Spleen (tissue), 11 donors: Measurements from ENCODE around the gene TRAF1. TPM values are rescaled to one million over a fixed set of nuclear protein-coding genes. Genes with fewer than 3 reads are reported as not detected.

ENCODE experiments used
- DNase-seq: peaks from one replicate; pipeline ENCODE4 v3.0.0-alpha.2; 2020
- H3K27ac ChIP-seq, 8 donors: fragments of 200-600 bp; sonication (generic) in 7 of 8; 1 replicate in 4 of 8; 2 replicates in 4 of 8; pipeline versions ENCODE4 v1.5.0 to v1.8.0; 2016 to 2021; ENCODE audit warnings: inconsistent platforms in 4 of 8, mild to moderate bottlenecking in 4 of 8, moderate library complexity in 1 of 8
- H3K27me3 ChIP-seq, 7 donors: fragments of 200-600 bp; sonication (generic) in 6 of 7; replicated peaks in 1 of 7; 1 replicate in 4 of 7; 2 replicates in 3 of 7; pipeline versions ENCODE4 v1.5.0 to v1.8.0; 2016 to 2021; ENCODE audit warnings: inconsistent platforms in 3 of 7, mild to moderate bottlenecking in 1 of 7
- H3K36me3 ChIP-seq, 6 donors: fragments of 200-600 bp; sonication (generic) in 5 of 6; 1 replicate in 4 of 6; 2 replicates in 2 of 6; pipeline versions ENCODE4 v1.5.0 to v1.8.0; 2016 to 2021; ENCODE audit warnings: inconsistent platforms in 2 of 6
- H3K4me1 ChIP-seq, 6 donors: fragments of 200-600 bp; sonication (generic) in 5 of 6; 1 replicate in 3 of 6; 2 replicates in 3 of 6; pipeline versions ENCODE4 v1.5.0 to v1.8.0; 2016 to 2021; ENCODE audit warnings: inconsistent platforms in 3 of 6
- H3K4me3 ChIP-seq, 8 donors: fragments of 200-600 bp; sonication (generic) in 7 of 8; 1 replicate in 4 of 8; 2 replicates in 4 of 8; pipeline versions ENCODE4 v1.5.0 to v1.8.0; 2016 to 2021; ENCODE audit warnings: inconsistent platforms in 4 of 8, mild to moderate bottlenecking in 4 of 8, moderate library complexity in 2 of 8
- H3K9me3 ChIP-seq, 8 donors: fragments of 200-600 bp; sonication (generic) in 7 of 8; 1 replicate in 4 of 8; 2 replicates in 4 of 8; pipeline versions ENCODE4 v1.5.0 to v1.8.0; 2016 to 2021; ENCODE audit warnings: inconsistent platforms in 4 of 8
- CTCF ChIP-seq, 11 experiments: fragments of 200-600 bp in 7 of 11; fragments of 450-650 bp in 4 of 11; sonication (generic) in 4 of 11; IDR thresholded peaks in 8 of 11; conservative IDR thresholded peaks in 3 of 11; 1 replicate in 7 of 11; 2 replicates in 4 of 11; pipeline versions ENCODE4 v1.4.0 to v1.8.0; 2016 to 2021; ENCODE audit warnings: antibody characterized with exemption in 11 of 11, inconsistent platforms in 4 of 11, mild to moderate bottlenecking in 1 of 11
- POLR2A ChIP-seq, 3 donors: fragments of 450-650 bp; IDR thresholded peaks; one replicate each; pipeline ENCODE4 v1.5.1; 2017; ENCODE audit warnings: antibody characterized with exemption in 3 of 3, mild to moderate bottlenecking in 1 of 3
- POLR2AphosphoS5 ChIP-seq, 3 donors: sonication (generic); formaldehyde crosslinking; IDR thresholded peaks; one replicate each; pipeline ENCODE4 v1.5.1; 2017; ENCODE audit warnings: antibody characterized with exemption in 3 of 3
- WGBS, 5 donors: extraction: QIAGEN DNeasy Blood & Tissue Kit in 3 of 5; methylation state at CpG; one replicate each; pipeline versions ENCODE4 v1.1.5 to v1.1.7; 2013 to 2018; 5-methylcytosine and 5-hydroxymethylcytosine counted together
- intact Hi-C: fragments of 100-400 bp; cut with DNase I; formaldehyde crosslinking; loops from one replicate; pipeline ENCODE4 v1.15.0; 2023; ENCODE audit warnings: low total_unique reads
- polyA plus RNA-seq, 3 donors: library from polyadenylated mRNA; stranded (reverse); fragments of 200-250 nt; gene quantifications; one replicate each; pipeline ENCODE4 v1.2.1, GENCODE V29; 2013
- total RNA-seq, 7 donors: library from RNA; depleted of rRNA in 3 of 7; stranded (reverse); fragments of >200 nt in 3 of 7; fragmentation: NEBNext Ultra II Directional in 4 of 7; extraction: Animal tissue kit (Norgen Biotek cat#: 25700) in 4 of 7; gene quantifications; one replicate each; pipeline versions ENCODE4 v1.1.0 to v1.2.1, GENCODE V29; 2016 to 2021
- donor health status: healthy with polysubstance abuse.
- donor health status: DM: no; HTN: no; CAD: no; lungs with moderate emphysema.
- donor health status: DM: no; HTN: no; CAD: no.
- donor health status: Bipolar disorder and iron deficiency.
- donor health status: healthy.
- donor health status: DM: no; HTN: no; CAD: no.
- donor health status: DM: yes; HTN: yes; CAD: no.

The TRAF1 gene
- total and polyA plus RNA-seq, 10 donors = 8.6 to 29.2 (median 14.1) TPM

GRCh38 chr9:120949290-120949689 lies 22.7 kb upstream of the TRAF1 start:
- DNase-seq = no peak
- Histone ChIP-seq H3K9me3 (no peaks in the 10 kb centered on the region), H3K4me3 (no peak overlapping the region), H3K27ac (no peak overlapping the region), H3K4me1 (peaks cover 0 to 11% (median 2%) of the 10 kb centered on the region in 6 donors), H3K27me3 (no peaks in the 10 kb centered on the region), H3K36me3 (no peaks in the 10 kb centered on the region)
- no peak for TF ChIP-seq CTCF (IDR thresholded peaks at IDR 0.05 in 8 of 11, conservative IDR thresholded peaks at IDR 0.05 in 3 of 11)
- no peak for TF ChIP-seq POLR2AphosphoS5 (IDR thresholded peaks at IDR 0.05)
- TF ChIP-seq POLR2A (IDR thresholded peaks at IDR 0.05) = no peak
- intact Hi-C loops = no loop called here
- 88 to 94% (median 89%) methylated on average over 2 of the region's 2 CpGs for WGBS, 5 donors

GRCh38 chr9:120948824-120949223 lies 22.2 kb upstream of the TRAF1 start:
- WGBS, 5 donors = 95 to 100% (median 100%) methylated on average over 1 of the region's 1 CpG
- no peak overlapping the region for H3K4me3 ChIP-seq
- no peaks in the 10 kb centered on the region for H3K27me3 ChIP-seq
- H3K27ac ChIP-seq = no peak overlapping the region
- H3K9me3 ChIP-seq = no peaks in the 10 kb centered on the region
- intact Hi-C loops = no loop called here
- peaks cover 0 to 15% (median 7%) of the 10 kb centered on the region in 6 donors for H3K4me1 ChIP-seq
- H3K36me3 ChIP-seq = no peaks in the 10 kb centered on the region
- no peak for DNase-seq
- TF ChIP-seq POLR2AphosphoS5 (IDR thresholded peaks at IDR 0.05) (no peak), CTCF (IDR thresholded peaks at IDR 0.05 in 8 of 11, conservative IDR thresholded peaks at IDR 0.05 in 3 of 11) (no peak), POLR2A (IDR thresholded peaks at IDR 0.05) (no peak)

- Histone ChIP-seq H3K4me1 (peaks cover 0 to 23% (median 7%) of the 10 kb centered on the region in 6 donors), H3K9me3 (no peaks in the 10 kb centered on the region), H3K27me3 (no peaks in the 10 kb centered on the region), H3K36me3 (no peaks in the 10 kb centered on the region), H3K4me3 (no peak overlapping the region), H3K27ac (no peak overlapping the region)
- no peak for DNase-seq
- TF ChIP-seq CTCF (IDR thresholded peaks at IDR 0.05 in 8 of 11, conservative IDR thresholded peaks at IDR 0.05 in 3 of 11) (no peak), POLR2A (IDR thresholded peaks at IDR 0.05) (no peak), POLR2AphosphoS5 (IDR thresholded peaks at IDR 0.05) (no peak)
- intact Hi-C loops = no loop called here
- 91 to 100% (median 94%) methylated on average over 2 of the region's 2 CpGs for WGBS, 5 donors
These were observed 20.6 kb upstream of the TRAF1 start for GRCh38 chr9:120947222-120947621.

- H3K36me3 ChIP-seq = no peaks in the 10 kb centered on the region
- H3K9me3 ChIP-seq = no peaks in the 10 kb centered on the region
- H3K27me3 ChIP-seq = no peaks in the 10 kb centered on the region
- no peak for DNase-seq
- intact Hi-C loops = no loop called here
- no peak overlapping the region for H3K4me3 ChIP-seq
- H3K27ac ChIP-seq = no peak overlapping the region
- TF ChIP-seq POLR2A (IDR thresholded peaks at IDR 0.05) (no peak), CTCF (IDR thresholded peaks at IDR 0.05 in 8 of 11, conservative IDR thresholded peaks at IDR 0.05 in 3 of 11) (no peak), POLR2AphosphoS5 (IDR thresholded peaks at IDR 0.05) (no peak)
- 73 to 85% (median 77%) methylated on average over 3 of the region's 3 CpGs for WGBS, 5 donors
- H3K4me1 ChIP-seq = peaks cover 0 to 22% (median 7%) of the 10 kb centered on the region in 6 donors
These were observed 19.7 kb upstream of the TRAF1 start for GRCh38 chr9:120946259-120946658.
